HG02588 (cell line): Measurements from ENCODE around the gene SLC16A10.
"Not testable (repeated sequence)": the region's sequence is repeated elsewhere in the genome, so short reads cannot be mapped to it uniquely, and the experiment has no call there.

Experiments used
- ATAC-seq: cut with Tn5 transposase; IDR thresholded peaks from one replicate; pipeline ENCODE4 v1.9.1; 2021; ENCODE audit warnings: mild to moderate bottlenecking, moderate library complexity; ENCODE audit not compliant: unreplicated experiment

Gene SLC16A10, protein sequence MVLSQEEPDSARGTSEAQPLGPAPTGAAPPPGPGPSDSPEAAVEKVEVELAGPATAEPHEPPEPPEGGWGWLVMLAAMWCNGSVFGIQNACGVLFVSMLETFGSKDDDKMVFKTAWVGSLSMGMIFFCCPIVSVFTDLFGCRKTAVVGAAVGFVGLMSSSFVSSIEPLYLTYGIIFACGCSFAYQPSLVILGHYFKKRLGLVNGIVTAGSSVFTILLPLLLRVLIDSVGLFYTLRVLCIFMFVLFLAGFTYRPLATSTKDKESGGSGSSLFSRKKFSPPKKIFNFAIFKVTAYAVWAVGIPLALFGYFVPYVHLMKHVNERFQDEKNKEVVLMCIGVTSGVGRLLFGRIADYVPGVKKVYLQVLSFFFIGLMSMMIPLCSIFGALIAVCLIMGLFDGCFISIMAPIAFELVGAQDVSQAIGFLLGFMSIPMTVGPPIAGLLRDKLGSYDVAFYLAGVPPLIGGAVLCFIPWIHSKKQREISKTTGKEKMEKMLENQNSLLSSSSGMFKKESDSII

DNA sequence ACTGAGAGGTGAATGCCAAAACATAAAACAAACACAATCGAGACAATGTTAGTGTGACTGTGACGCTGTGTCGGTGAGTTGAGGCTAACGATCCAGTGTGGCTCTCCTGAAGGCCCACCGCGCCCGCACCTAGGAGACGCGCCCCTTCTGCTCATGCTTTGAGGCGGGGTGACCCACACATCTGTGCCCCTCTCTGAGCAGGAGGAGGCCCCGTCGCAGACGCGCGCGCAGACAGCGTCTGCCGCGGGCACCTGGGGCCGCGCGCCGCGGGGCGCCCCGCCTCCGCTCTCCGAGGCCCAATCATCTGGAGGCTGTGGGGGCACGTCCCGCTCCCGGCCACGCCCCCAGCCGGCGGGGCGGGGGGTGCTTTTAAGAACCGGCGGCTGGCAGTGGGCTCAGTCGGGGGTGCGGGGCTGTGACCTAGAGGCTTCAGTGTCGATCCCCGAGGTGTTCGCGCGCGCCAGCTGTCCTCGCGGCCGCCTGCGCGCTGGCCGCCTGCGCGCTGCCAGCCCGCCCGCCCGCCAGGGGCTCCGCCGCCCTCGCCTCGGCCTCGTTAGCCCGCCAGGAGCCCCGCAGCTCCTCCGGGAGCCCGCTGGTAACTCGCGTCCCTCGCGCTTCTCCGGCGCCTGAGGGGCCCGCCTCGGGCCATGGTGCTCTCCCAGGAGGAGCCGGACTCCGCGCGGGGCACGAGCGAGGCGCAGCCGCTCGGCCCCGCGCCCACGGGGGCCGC lies at the start of gene SLC16A10:
SLC16A10 (plus strand) TSS at position 398 of the 730 bp plus-strand sequence; CDS start at position 648, 250 bp downstream.
- peak; percentile 90 for ATAC-seq

DNA sequence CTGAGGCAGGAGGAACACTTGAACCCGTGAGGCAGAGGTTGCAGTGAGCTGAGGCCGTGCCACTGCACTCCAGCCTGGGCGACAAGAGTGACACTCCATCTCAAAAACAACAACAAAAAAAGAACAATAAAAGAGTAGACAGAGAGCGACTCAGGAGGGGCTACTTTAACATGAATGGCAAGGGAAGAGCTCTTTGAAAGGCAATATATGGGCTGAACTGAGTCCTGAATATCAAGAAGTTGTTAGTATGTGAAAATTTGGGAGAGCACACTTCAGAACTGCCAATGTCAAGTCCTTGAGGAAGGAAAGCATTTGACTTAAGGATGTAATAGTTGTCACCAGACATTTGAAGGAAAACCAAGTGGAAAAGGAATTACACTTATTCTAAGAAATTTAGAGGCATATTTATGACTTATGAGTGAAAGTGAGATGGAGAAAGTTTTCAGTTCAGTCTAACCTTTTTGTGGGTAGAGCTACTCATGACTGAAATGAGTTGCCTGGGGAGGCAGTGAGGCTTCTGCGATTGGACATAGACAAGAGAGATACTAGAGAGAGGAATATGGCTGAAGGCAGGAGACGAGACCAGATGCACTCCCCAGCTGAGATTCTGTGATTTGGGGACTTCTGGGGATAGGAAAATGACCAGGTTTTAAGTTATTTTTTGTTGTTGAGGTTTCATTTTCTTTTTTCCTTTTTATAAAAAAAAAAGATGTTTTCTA lies 48.6 kb upstream of the SLC16A10 start:
- no peak for ATAC-seq

DNA sequence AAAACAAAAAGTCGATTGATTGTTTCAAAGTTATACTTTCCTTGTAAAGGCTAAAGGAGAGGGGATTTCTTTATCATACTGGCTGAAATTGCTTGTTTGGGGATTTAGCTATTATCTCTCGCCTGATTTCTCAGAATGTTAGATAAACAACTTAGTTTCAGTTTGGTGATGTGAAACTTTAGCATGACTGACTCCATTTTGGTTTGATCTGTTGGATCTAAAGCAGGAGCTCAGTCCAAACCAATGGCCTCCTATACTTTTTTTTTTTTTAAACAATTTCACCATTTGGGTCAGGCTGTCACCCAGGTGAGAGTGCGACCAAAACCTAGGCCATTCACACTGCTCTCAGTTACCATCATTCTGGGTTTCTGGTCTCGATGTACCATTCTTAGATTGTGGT lies 45.4 kb upstream of the SLC16A10 start:
- ATAC-seq: no peak

DNA sequence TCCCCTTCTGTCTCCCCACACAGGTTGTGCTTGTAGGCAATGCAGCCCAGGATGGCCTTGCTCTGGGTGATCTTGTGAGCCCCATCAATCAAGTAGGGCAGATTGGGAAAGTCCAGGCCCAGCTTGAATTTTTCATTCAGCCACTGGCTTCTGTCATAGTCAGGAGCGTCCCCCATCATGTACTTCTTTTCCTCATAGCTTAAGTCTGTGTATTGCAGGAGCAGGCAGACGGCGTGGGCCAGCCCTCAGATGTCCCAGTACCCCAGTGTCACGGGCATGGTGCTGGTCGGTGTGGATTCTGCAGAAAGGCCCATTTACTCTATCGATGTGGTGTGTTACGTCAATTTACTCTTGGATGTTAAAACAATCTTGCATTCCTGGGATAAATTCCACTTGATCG lies 40.1 kb upstream of the SLC16A10 start:
- no peak for ATAC-seq

DNA sequence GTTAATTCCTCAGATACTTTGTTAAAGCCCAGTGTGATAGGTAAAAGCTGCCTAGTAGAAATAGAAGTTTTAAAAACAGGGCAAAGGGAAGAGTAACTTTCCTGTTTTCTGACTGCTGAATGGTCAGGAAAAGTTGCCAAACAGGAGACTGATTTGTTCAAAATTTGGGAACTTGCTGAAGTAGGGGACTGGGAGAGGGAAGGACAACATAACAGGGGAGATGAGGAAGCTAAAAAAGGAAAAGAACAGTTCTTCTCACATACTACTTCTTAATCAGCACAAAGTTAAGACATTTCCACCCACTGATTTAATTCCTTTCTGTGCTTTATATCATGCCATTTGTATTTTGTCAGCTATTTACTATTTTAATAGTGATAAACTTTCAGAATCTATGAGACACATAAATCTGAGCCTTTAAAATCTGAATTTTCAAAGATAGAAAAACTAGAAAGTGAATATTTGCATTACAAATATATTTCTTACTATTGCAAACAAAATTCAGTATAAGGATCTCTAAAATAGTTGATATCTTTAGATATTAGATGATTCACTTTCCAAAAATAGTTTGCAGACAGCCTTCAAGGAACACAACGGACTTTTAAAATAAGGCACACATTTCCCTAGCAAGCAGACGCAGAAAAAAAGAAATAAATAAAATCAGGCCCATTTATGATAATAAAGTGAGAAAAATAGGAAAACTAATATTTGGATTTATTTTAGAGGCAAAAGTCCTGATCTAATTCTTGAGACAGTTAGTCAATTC lies 36.9 kb upstream of the SLC16A10 start:
- no peak for ATAC-seq

DNA sequence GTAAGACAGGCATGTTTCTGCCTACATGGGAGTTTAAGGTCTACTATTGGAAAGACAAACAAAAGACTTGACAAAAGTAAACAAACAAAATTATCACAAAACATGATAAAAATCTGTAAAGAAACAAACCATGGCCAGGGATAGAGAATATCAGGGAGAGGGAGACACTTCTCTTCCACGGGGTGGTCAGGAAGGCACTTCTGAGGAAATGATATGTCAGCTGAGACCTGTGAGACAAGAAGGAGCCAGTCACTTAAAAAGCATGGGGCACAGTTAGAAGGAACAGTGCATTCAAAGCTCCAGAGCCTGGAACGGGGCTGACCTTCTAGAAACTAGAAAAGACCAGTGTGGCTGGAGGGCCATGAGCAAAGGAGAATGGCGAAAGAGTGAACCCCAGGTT lies 35.1 kb upstream of the SLC16A10 start:
- no peak for ATAC-seq

DNA sequence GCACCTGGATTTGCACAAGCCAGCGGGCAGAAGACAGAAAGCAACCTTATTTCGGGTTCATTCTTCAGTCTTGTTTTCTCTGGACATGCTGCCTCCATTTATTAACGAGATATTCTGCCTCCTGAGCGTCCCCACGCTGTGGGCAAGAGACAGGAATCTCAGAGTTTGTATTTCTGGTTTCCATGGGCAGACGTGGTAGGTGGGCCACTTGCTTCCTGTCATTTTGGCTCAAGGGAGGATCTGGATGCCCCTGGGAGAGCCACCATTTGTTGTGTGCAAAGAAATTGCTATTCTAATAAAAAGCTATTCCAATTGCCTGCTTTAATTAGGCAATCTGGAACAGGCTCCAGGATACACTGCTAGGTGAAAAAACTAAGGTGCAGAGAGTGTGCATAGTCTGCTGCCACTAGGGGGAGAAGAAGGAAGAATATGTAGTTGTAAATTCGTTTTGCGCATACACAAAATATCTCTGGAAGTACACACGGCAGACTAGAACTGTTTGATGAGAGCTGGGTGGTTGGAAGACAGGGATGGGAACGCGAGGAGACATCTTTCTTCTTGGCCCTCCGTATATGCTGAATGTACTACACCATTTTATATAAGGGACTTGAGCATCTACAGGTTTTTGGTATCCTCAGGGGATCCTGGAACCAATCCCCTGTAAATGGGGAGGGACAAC lies 30.1 kb upstream of the SLC16A10 start:
- no peak for ATAC-seq

DNA sequence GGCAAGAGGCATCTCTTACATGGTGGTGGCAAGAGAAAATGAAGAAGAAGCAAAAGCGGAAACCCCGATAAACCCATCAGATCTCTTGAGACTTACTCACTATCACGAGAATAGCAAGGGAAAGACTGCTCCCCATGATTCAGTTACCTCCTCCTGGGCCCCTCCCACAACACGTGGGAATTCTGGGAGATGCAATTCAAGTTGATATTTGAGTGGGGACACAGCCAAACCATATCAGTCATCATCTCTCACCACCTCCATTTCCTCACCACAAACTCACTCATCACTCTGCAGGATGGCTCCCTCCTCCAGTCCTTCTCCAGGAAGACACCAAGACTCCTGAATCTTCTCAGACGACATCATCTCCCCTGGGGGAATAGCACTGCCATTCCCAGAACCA lies 25.8 kb upstream of the SLC16A10 start:
- no peak for ATAC-seq

DNA sequence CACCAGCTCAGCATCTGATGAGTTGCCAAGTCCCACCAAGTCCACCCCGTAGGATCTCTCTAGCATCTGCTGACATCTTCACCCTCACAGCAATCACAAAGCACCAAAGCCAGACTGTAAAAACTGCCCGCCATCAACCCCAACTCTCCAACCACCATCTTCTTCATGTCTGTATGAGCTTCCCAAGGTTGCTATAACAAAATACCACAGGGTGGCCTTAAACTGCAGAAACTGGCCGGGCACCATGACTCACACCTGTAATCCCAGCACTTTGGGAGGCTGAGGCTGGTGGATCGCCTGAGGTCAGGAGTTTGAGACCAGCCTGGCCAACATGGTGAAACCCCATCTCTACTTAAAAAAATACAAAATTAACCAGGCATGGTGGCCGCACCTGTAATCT lies 25.3 kb upstream of the SLC16A10 start:
- not testable (repeated sequence) for ATAC-seq

DNA sequence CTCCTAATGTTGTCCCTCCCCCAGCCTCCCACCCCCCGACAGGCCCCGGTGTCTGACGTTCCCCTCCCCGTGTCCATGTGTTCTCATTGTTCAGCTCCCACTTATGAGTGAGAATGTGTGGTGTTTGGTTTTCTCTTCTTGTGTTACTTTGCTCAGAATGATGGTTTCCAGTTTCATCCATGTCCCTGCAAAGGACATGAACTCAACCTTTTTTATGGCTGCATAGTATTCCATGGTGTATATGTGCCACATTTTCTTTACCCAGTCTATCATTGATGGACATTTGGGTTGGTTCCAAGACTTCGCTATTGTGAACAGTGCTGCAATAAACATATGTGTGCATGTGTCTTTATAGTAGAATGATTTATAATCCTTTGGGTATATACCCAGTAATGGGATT lies 24.4 kb upstream of the SLC16A10 start:
- not testable (repeated sequence) for ATAC-seq

DNA sequence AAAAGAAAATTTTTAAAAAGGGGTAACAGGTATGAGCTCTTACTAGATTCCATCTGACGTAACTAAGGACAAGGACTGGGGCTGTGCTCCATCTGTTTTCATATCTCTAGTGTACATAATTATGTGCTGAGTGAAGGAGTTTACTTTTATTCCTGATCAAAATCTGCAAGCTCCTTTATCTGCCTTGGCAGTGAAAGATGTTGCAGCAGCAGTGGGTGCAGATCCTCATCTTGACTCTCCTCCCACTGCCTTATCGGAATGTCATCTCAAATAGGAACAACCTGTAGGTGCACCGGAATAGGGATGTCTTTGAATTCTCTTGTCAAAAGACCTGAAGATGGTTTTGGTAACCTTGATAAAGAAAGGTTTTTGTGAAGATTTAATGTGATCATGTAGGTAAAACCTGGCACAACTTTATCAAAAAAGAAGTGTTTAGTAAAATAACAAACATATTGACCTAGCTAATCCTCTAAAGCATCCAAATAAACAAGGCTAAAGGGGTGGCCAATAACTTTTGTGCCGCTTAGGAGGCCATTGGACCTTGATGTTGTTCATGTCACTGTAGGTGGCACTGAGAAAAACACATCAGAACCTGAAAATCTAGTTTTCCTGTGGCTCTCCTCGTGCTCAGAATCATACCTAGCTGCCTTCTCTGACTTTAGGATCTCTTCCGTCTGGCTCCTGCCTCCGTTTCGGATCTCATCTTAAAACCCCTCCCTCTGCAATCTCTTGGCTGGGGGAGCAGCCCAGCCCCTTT lies 19.0 kb upstream of the SLC16A10 start:
- no peak for ATAC-seq

DNA sequence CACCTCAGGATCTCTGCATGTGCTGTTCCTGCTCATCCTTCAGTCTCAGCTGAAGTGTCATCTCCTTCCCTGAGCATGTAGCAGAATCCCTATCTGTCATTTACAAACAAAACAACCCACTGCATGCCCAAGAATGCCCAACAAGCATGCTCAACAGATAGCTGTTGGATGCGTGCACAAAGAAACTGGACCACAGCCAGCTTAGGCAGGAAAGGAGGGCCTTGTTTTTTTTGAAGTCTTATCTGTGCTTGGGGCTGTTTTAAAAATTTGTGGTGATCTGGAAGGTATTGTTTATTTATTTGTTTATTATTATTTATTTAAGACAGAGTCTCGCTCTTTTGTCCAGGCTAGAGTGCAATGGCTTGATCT lies 18.5 kb upstream of the SLC16A10 start:
- no peak for ATAC-seq

DNA sequence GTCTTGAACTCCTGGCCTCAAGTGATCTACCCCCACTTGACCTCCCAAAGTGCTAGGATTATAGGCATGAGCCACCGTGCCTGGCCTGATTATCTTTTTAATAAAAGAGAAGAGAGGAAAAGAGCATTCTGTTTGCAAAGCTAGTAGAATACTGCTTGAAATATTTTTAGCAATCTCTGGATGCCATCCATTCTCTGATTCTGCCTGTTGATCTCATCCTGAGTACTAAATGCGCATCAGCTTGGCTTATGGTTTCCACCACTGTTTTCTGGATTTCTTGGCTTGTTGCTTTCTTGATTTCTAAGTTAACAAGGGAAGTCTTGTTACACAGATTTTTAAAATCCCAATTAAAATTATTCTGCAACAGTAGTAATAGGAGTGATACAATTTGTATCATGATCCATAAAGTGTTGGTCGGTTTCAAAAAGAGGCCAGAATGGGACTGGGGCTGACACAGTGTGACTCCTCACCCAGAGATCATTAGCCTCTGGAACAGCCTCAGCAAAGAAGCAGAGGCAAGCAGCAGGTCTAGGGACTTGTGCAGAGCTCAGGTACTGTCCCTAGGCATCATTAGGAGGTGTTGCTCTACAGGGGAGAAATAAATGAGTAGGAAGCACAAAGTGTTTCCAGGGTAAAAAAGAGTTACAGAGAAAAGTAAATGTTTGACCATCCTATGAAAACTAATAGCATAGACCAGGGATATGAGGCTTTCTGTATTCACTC lies 17.8 kb upstream of the SLC16A10 start:
- no peak for ATAC-seq

DNA sequence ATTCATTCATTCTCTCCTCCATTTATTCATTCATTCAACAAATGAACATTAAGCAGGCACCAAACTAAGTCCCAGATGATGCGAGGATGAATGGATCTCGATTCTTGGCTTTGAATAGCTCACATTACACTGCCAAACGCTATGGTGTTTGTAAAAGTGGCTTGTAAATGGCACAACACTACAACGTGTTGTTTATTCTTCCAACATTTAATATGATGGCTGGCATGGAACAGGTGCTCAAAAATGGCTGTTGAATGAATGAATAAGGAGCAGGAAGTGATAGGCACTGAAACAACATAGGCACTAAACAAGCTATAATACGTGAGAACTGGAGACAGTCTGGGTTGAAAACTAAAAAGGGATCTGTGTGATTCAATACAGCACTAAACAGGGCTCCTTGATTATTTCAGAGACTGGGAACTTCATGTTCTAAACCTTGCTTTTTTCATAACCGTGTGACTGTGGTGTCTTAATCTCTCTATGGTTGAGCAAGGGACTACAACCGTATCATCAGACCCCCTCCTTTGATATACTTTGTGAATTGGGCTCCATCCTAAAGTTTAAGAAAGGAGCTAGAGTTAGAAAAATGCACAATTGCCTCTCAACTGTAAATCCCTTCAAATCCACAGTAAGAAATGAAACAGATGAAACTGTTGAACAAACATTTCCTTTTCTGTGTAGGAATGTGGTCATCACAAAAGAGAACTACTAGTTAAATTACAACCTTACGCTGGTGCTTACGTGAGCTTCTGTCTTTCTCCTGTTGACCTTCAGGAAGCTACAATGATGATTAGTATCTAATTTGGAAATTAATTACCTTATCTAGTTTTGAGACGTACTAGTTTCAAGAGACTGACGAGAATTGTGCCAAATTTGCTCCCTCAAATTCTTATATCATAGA lies 16.9 kb upstream of the SLC16A10 start:
- ATAC-seq: no peak

DNA sequence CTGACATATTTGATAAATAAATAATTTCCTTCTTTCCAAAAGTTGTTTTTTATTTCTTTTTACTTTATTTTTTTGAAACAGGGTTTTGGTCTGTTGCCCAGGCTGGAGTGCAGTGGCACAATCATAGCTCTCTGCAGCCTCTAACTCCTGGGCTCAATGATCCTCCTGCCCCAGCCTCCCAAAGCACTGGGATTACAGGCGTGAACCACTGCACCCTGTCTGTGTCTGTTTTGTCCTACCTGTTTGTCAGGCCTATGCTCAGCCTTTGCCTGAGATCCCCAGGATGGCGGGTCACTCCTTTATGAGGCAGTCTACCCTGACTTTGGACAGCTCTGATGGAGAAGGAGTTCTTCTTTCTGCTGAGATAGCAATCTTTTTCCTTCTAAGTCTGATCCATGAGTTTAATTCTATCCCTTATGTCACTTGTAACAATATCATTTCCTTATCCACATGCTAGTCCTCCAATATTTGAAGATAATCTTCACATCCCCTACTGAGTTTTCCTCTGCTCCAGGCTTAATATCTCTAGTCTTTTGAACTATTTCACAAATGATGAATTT lies 14.4 kb upstream of the SLC16A10 start:
- ATAC-seq: no peak

DNA sequence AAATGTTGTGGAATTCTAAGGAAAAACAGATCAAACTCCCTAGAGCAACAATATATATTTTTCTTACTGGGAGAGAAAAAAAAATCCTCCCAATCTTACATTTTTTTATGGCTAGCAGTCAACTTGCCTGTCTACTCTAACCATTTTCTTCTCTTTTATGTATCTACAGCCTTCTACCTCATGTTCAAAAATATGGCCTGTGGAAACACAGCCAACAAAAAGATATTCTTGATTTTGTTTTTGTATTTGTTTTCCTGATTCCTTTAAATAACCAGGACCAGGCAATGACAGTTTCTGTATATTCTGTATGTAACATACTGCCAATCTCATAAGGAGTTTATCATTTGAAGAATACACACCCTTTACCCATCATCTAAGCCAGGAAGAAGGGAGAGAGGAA lies 13.0 kb upstream of the SLC16A10 start:
- no peak for ATAC-seq

DNA sequence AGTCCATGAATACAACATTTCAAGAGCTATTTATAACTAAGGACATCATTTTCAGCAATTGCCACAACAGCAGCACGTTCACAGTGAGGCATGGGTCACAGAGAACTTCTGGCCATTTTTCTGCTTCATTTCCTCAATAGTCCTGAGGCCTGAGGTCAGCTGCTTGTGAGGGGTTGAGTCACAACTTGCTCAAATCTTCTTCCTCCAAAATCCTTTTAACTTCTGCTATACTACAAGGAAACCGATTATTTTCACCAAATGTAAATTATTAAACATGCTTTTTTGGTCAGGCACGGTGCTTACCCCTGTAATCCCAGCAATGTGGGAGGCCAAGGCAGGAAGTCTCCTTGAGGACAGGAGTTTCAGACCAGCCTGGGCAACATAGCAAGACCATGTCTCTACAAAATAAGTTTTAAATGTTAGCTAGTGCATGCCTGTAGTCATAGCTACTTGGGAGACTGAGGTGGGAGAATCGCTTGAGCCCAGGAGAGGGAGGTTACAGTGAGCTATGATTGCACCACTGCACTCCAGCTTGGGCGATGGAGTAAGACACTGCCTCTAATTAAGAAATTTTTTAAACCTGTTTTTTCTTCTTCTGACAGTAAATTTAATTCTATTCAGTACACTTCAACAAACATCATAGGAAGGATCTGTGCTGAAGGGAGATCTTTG lies 11.1 kb upstream of the SLC16A10 start:
- ATAC-seq: no peak
